Measurements from ENCODE around the gene SMIM44.
"Not testable (repeated sequence)": the region's sequence is repeated elsewhere in the genome, so short reads cannot be mapped to it uniquely, and the experiment has no call there.

SMIM44 gene

GRCh38 chr19:3452171-3452941, 30.9 kb downstream of the SMIM44 start:
- no peak overlapping the region for H3K27ac ChIP-seq

DNA sequence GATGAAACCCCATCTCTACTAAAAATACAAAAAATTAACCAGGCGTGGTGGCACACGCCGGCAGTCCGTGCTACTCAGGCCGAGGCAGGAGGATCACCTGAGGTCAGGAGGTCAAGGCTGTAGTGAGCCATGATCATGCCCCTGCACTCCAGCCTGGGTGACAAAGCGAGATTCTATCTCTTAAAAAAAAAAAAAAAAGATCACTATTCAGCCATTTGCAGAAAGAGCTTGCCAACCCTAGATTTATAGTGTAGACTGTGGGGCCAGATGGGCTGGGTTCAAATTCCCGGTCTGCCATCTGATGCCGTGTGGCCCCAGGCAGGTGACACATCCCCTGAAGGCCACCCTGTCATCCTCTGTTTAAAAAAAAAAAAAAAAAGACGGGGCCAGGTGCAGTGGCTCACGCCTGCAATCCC, 31.8 kb downstream of the SMIM44 start:
- TF ChIP-seq, protein P1, sequence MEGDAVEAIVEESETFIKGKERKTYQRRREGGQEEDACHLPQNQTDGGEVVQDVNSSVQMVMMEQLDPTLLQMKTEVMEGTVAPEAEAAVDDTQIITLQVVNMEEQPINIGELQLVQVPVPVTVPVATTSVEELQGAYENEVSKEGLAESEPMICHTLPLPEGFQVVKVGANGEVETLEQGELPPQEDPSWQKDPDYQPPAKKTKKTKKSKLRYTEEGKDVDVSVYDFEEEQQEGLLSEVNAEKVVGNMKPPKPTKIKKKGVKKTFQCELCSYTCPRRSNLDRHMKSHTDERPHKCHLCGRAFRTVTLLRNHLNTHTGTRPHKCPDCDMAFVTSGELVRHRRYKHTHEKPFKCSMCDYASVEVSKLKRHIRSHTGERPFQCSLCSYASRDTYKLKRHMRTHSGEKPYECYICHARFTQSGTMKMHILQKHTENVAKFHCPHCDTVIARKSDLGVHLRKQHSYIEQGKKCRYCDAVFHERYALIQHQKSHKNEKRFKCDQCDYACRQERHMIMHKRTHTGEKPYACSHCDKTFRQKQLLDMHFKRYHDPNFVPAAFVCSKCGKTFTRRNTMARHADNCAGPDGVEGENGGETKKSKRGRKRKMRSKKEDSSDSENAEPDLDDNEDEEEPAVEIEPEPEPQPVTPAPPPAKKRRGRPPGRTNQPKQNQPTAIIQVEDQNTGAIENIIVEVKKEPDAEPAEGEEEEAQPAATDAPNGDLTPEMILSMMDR (conservative IDR thresholded peaks at IDR 0.05), result no peak
- TF ChIP-seq ZFX (IDR thresholded peaks at IDR 0.05), result no peak
- no peak overlapping the region for H3K27ac ChIP-seq

More at GRCh38 chr19:3452171-3452941, 30.9 kb downstream of the SMIM44 start:
- no peak for TF ChIP-seq ZFX (IDR thresholded peaks at IDR 0.05)
- TF ChIP-seq, protein P1 (conservative IDR thresholded peaks at IDR 0.05), result no peak

DNA sequence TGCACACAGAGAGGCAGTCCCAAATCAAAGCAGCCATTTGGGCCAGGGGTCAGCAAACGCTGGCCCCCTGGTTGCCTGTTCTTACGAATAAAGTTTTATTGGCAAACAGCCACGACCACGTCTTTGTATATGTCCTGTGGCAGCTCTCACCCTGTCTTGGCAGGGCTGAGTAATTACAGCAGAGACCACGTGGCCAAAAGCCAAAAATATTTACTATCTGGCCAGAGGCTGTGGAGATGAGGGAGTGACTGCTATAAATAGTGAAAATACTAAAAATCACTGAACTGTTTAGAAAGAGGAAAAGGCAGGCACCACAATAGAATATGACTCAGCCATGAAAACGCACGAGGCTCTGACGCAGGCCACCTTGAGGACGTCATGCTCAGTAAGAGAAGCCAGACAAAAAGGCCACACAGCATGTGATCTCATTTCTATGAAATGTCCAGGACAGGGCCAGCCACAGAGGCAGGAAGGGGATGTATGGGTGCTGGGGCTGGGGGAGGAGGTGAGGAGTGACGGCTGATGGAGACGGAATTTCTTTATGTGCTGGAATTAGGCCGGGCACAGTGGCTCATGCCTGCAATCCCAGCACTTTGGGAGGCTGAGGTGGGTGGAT, 32.3 kb downstream of the SMIM44 start:
- no peak for TF ChIP-seq ZFX (IDR thresholded peaks at IDR 0.05)
- TF ChIP-seq, protein P1 (conservative IDR thresholded peaks at IDR 0.05), result no peak
- H3K27ac ChIP-seq, result no peak overlapping the region

GRCh38 chr19:3448616-3449334, 34.5 kb downstream of the SMIM44 start:
- H3K27ac ChIP-seq, result no peak overlapping the region
- TF ChIP-seq, protein P1 (conservative IDR thresholded peaks at IDR 0.05), result no peak
- no peak for TF ChIP-seq ZFX (IDR thresholded peaks at IDR 0.05)

DNA sequence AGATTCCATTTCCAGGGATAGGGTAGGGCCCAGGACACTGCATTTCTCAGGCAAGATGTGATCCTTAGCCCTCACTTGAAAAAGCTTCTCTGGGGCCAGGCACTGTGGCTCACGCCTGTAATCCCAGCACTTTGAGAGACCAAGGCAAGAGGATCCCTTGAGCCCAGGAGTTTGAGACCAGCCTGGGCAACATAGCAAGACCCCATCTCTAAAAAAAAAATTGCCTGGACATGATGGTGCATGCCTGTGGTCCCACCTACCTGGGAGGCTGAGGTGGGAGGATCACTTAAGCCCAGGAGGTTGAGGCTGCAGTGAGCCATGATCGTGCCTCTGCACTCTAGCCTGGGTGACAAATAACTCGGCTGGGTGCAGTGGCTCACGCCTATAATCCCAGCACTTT, 36.6 kb downstream of the SMIM44 start:
- H3K27ac ChIP-seq, result not testable (repeated sequence)

DNA sequence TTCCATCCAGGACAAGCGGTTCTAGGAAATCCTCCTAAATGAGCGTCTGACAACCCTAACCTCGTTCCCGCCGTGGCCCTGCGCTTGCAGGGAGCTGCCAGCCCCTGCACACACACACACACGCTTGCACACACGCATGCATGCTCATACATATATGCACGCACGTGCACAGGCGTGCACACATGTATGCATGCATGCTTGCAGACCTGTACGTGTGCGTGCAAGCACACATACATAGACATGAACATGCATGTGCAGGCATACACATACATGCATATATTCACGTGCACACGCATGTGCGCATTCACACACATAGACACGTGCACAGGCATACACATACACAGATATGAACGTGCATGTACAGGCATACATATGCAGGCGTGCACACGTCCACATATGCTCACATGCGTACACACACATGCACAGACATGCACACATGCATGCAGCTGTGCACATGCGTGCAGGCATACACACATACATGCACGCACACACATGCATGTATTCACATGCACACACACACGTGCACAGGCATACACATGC, 38.5 kb downstream of the SMIM44 start:
- H3K27ac ChIP-seq, result no peak overlapping the region
- no peak for TF ChIP-seq ZFX (IDR thresholded peaks at IDR 0.05)
- TF ChIP-seq, protein P1 (conservative IDR thresholded peaks at IDR 0.05), result no peak

GRCh38 chr19:3443840-3444694, 39.2 kb downstream of the SMIM44 start:
- TF ChIP-seq, protein P1 (conservative IDR thresholded peaks at IDR 0.05), result no peak
- TF ChIP-seq ZFX (IDR thresholded peaks at IDR 0.05), result no peak
- H3K27ac ChIP-seq, result no peak overlapping the region

All from C4-2B (cell line).